Superior temporal gyrus (tissue), 1 donor: ENCODE measurements around the gene PLA2G4D.
A peak's percentile ranks its signal among the peaks of the same experiment; 100 is the strongest.

Experiments used
- DNase-seq: peaks from one replicate; pipeline ENCODE4 v3.0.0-alpha.2; 2016; ENCODE audit errors: extremely low spot score

PLA2G4D gene, protein sequence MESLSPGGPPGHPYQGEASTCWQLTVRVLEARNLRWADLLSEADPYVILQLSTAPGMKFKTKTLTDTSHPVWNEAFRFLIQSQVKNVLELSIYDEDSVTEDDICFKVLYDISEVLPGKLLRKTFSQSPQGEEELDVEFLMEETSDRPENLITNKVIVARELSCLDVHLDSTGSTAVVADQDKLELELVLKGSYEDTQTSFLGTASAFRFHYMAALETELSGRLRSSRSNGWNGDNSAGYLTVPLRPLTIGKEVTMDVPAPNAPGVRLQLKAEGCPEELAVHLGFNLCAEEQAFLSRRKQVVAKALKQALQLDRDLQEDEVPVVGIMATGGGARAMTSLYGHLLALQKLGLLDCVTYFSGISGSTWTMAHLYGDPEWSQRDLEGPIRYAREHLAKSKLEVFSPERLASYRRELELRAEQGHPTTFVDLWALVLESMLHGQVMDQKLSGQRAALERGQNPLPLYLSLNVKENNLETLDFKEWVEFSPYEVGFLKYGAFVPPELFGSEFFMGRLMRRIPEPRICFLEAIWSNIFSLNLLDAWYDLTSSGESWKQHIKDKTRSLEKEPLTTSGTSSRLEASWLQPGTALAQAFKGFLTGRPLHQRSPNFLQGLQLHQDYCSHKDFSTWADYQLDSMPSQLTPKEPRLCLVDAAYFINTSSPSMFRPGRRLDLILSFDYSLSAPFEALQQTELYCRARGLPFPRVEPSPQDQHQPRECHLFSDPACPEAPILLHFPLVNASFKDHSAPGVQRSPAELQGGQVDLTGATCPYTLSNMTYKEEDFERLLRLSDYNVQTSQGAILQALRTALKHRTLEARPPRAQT

DNA sequence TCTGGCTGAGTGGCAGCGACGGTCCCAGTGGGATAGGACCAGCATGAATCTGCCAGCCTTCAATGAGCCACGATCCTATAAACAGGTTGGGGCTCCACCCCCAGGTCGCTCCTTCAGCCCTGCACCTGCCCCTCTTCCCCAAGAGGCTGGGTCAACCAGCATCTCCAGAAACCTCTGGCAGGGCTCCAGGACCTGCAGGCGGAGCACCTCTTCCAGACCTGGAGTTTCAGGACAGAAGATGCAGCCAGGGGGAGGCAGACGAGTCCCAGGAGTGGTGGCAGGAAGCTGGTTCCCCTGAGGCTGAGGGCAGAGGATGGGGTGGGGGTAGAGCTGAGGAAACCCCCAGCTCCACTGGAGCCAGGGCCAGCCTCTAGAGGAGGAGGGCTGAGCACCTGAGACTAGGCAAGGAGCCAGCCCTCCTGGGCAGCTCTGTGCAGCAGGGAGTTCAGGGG, at the start of gene PLA2G4D:
PLA2G4D (minus strand) TSS at position 51 of the 452 bp plus-strand sequence. CDS start 103 bp downstream, outside the sequence.
- DNase-seq: no peak

DNA sequence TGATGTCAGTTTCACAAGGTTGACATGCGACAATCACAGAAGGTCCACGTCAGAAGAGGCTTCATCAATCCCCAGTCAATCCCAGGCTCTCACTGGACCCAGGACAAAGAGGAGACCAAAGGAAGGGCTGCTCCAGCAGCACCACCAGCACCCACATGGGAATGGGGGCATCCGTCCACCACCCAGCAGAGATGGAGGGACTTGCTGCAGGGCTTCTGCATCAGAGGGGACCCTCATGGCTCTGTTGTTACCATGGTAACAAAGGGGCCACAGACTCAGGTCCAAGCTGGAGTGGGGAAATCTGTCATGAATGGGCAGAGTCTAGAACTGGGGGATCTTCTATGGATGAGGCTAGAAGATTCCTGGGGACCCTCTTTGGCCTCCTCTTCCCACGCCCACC, 49.0 kb upstream of the PLA2G4D start:
- DNase-seq: no peak

DNA sequence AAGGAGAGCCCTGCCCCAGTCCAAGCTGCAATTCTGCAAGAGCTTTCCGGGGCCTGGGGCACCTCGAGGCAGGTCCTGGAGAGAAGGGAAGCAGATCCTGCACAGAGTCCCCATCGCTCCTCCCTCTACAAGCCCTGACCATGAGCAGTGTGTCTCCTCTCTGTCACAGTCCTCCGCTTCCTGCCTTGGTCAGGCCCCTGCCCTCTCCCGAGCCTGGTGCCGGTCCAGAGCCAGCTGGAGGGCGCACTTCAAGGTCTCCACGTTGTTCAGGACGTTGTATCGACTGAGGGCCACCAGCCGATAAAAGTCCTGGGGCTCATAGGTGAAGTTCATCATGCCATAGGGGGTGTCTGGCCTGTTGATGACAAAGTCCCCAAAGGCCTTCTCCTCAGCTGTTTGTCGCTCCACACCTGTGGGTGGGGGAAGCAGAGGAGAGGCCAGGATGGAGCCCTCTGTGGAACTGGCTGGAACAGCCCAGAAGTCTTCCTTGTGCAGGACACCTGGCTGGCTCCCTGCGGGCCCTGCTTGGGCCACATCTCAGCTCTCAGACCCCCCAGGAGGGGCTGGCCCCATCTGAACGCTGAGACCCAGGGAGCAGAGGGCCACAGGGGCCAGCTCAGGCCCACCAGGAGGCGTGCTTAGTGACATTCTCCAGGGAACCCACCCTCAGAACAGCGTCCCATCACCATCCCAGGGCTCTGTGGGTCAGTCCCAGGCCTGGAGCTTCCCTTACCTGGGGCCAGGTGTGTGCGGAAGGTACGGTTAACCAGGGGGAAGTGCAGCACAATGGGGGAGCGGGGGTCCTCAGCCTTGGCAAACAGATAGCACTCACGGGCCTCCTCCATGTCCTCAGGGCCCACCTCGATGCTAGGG, 47.7 kb upstream of the PLA2G4D start:
- no peak for DNase-seq

DNA sequence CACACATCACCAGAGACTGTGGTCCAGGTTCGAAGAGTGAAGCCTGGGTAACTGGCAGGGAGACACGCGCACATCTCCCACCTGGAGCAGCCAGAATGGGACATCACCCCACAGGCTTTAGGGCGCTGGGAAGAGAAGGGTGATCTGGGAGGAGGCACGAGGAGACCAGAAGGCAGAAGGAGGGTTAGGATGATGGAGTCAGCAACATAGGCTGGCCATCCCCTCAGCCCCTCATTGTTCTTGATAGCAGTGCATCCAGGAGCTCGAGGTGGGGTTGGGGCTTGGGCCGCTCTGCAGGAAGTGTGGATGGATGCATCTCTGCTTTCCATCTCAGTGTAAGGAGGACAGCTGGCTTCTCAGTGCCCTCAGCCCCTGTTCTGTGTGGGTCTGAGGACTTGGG, 46.9 kb upstream of the PLA2G4D start:
- DNase-seq: no peak

DNA sequence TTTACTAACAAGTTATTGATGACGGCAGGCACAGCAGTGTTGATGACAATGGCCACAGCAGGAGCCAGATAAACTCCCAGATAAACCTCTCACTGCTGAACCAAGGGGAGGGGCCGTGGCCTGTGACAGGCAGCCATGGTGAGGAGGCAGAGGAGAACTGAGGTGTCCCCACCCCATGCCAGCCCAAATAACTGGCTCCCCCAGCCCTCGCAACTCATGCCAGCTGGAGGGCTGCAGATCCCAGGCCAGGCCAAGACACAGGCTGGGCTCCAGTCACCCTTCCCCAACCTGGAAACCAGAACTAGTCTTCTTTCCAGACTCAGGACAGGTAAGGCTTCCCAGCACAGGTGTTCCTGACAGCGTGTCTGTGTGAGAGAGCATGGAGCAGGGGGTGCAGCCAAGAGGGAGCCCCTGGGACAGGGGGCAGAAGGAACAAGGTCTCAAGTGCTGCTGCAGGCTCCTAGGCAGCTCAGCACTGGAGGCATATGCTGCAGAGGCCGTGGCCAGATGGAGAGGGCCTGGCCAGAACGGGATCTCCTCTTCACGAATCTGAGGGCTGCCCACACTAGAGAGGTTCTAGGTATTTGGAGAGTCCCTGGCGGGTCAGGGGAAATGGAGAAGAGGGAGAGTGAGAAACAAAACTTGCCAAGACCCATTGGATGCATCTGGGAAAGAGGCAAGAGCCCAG, 46.2 kb upstream of the PLA2G4D start:
- no peak for DNase-seq

DNA sequence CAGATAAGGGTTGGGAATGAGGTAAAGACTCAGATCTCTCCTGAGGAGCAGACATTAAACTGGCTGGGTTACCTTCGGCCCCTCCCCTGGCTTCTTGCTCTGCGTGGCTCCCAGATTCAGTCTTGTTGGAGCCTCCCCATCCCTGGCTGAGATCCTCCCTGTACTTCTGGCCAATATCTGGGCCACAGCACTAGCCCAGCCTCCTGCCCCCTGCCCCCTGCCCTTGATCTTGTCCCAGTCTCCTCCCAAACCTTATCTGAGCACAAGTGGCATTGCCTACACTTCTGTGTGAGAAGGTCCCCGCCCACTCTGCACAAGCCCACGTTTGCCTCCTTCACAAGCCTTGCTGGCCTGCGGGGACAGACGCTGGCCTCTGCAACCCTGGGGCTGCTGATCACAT, 45.2 kb upstream of the PLA2G4D start:
- no peak for DNase-seq

DNA sequence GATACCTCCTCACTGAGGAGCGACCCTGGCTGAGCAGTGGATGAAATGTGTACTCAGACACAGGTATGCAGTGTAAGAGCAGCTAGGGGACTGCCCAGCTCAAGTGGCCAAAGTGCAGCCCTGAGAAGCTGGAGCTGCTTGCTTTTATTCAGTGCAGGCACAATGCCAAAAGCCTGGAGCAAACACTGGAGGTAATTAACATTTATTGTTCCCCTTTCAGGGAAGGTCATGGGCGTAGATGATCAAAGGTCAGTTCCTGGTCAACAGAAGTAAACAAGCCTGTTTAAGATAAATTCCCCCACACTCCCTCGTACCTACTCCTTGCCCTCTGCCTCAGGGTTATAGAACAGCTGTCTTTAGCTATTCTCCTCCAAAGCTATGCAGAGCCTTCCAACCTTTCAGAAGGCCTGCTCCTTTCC, 44.6 kb upstream of the PLA2G4D start:
- no peak for DNase-seq

DNA sequence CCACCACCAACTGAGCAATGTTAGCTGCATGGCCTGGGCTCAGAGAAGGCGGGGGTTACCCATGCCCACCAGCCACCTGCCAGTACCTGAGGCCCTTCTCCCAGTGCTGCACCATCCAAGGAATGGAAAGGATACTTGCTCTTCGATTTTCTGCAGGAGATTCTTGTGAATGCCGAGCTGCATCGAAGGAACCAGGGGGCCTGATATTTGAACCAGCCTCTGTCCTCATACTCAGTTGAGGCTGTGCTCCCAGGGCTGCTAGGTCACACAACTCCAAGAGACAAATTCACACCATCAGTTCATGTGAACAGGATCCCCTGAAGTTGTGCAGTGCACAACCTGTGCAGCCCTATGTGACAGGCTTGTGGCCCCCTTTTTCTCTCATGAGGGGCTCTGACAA, 44.0 kb upstream of the PLA2G4D start:
- no peak for DNase-seq

DNA sequence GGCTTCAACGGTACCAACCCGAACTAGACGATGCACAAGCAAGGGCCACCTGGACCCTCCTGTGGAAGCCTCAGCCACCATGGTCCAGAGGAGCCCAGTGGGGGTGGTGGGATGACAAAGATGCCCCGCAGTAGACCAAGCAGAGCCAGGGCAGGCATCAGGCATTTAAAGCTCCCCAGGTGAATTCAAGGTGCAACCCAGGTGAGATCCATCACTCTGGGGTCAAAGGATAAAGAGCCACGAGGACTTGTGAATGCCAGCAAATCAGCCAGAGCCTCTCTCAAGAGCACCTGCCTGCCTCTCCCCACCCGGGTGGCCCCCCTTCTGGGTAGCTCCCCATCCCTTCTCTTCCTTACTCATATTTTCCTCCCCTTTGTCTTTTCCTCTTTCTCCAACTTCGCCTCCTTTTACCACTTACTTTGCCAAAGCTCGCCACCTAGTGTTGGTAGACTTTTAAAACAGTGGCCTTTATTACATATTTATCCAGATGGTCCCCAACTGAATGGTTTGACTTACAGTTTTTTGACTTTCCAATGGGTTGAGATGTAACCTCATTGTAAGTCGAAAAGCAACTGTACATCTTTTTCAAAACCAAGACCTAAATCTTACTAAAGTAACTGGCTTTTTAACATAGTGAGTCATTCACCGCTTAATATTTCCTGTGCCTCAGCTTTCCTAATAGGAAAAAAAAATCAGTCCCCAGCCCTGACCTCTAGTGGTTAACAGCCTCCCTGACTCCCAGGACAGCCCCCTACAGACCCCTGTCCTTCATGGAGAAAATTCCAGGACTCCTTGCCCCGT, 43.3 kb upstream of the PLA2G4D start:
- DNase-seq: peak; percentile 84

DNA sequence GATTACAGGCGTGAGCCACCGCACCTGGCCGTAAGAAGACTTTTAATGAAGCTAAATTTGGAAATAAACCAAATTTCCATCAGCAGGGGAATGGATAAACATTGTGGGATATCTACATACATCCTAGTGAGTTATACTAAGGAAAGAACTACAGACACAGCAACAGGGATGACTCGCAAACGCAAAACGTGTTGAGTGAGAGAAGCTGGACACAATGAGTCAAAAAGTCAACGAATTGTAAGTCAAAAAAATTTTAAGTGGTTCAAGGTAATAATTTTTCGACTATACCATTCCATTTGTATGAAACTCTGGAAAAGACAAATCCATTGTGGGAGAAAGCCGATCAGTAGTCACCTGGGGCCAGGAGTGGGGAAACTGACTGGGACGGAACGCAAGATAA, 42.2 kb upstream of the PLA2G4D start:
- DNase-seq: no peak

DNA sequence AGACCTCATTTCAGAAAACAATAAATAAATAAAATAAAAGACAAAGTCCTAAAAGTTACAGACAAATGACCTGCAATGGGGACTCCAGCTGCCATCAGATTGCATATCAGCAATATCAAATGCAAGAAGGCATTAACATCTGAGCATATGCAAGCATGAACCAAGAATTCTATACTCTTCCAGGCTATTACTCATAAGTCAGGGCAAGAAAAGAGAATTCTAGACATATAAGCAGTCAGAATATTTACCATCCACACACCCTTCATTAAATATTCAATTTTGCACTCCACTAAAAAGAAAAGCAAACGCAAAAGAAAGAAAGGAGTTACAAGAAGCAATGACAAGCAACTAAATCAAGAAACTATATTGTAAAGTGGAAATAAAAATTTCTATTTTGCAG, 41.0 kb upstream of the PLA2G4D start:
- no peak for DNase-seq

DNA sequence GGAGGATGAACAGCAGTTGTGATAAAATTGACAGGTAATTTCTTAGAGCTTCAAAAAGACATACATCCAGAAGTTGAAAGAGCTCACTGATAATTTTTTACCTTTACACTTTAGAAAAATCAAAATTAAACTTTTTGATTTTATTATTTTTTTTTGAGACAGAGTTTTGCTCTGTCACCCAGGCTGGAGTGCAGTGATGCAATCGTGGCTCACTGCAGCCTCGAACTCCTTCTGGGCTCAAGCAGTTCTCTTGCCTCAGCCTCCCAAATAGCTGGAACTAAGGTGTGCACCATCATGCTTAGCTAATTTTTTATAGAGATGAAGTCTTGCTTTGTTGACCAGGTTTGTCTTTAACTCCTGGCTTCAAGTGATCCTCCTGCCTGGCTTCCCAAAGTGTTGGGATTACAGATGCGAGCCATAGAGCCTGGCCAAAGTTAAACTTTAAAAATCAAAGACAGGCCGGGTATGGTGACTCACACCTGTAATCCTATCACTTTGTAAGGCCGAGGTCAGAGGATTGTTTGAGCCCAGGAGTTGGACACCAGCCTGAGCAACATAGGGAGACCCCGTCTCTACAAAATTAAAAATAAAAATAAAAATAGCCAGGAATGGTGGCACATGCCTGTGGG, 40.4 kb upstream of the PLA2G4D start:
- DNase-seq: no peak

DNA sequence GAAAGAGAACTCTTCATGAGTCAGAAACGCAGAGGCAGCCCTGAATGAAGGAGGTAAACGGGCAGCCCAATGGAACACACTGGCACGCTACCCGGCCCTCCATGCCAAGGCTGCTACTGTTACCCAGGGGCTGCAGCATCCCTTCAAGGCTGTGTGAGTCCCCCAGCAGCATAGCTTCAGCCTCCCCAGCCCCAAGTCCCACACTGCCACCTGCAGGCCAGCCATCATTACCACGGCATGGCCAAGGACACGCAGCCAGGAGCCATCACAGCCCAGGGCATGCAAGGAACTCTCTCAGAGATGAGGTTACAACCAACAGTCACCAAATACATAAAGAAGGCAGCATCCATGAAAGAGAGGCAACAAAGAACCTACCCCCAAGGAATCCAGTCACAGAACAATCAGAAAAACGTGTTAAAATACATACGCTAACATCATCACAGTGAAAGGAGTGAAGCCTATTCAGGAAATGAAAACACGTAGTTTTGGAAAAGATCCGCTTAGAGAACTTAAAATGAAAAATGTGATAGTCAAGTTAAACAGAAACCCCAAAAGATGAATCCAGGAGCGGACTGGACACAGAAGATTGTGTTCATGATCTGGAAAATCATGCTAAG, 39.6 kb upstream of the PLA2G4D start:
- DNase-seq: no peak

DNA sequence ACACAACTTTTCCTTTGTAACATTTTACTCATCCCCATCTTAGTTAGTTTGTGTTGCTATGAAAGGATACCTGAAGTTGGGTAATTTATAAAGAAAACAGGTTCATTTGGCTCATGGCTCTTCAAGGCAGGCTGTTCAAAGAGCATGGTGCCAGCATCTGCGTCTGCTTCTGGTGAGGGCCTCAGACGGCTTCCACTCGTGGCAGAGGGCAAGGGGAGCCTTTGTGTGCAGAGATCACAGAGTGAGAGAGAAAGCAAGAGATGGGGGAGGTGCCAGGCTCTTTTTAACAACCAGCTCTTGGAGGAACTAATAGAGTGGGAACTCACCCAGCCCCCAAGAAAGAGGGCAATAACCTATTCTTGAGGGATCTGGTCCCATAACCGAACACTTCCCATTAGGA, 39.0 kb upstream of the PLA2G4D start:
- no peak for DNase-seq

DNA sequence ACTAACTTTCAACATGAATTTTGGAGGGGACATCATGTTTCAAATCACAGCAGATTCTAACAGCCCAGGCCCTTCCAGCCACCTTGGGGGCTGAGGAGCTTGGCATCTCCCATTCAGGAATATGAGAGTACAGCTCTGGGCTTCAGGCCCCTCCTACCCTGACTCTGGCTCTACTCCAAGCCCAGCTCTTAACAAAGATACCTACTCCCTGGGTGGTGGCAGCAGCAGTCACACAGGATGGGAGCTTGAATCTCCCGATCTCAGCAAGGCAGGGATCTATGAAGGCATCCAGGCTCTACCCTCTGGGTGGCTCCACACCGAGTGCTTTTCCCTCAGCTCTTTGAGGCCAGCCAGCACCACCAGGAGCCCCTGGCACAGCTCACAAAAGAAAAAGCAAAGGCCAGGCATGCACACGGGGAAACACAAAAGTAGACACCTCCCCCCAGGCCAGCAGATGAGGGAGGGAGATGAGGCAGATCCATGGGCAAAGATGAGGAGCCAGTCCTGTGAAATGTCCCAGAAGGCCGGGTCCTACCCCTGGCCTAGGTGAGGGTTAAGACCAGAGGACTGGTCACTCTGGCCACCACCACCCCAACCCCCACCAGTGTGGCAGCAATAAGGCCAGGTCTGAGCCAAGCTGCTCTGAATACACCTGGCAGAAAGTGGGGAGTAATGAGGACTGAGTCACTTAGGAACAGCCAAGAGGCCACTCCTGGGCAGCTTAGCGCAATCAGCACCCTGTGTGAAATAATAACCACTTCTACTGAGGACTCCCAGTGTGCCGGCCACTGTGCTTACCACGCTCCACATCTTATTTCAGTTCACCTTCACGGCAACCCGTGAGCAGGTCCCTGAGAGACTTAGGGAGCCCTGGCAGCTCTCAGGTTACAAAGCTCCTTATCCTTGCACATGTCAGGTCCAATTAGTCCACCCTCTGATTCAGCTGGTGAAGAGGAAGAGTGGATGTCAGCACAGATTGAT, 37.8 kb upstream of the PLA2G4D start:
- DNase-seq: no peak

DNA sequence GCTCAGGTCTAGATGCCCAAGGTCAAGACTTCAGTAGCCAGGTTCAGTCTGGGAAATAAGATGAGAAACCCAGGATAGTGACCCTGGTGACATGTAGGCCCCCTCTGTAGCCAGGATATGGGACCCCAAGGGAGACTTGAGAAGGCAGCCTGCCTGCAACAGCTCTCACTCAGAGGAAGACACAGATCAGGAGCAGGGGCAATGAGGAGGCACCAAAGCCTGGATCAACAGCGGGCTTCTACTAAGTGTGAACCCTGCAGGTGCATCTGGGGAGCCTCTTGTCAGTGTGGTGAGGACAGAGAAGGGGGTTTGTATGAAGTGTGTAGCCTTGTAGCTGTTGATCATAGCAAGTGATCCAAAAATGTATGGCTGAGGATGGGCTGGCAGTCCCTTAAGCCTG, 36.6 kb upstream of the PLA2G4D start:
- DNase-seq: no peak

DNA sequence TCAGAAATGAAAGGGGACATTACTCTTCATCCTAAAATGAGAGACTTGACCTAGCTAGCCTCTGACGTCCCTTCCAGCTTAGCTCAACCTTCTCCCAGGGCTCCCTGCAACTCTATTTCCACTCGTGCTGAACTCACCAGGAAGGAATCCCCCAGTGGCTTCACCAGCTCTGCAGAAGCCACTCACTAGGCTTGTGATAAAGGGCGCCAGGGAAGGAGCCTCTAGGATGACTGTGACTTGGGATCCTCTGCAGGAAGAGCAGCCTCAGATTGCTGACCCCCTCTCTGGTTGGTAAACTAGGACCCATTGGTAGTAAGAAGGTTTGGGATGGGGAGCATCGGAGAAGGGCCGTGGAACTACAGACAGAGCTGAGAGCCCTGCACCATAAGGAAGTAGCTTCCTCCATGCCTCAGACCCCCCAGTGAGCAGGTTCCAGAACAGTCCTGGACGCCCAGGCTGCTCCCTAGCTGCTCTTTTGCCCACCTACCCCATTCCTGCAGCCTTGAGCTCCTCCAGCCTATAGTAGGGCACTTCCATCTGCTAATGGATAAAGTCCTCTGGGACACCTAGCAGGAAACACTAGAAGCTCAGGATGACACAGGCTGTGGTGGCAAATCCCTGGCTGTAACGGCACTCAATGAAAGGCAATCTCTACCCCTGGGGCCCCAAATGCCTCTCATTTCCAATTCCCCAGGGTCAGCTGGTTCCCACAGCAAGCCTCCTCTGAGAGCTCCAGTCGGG, 36.1 kb upstream of the PLA2G4D start:
- DNase-seq: no peak

DNA sequence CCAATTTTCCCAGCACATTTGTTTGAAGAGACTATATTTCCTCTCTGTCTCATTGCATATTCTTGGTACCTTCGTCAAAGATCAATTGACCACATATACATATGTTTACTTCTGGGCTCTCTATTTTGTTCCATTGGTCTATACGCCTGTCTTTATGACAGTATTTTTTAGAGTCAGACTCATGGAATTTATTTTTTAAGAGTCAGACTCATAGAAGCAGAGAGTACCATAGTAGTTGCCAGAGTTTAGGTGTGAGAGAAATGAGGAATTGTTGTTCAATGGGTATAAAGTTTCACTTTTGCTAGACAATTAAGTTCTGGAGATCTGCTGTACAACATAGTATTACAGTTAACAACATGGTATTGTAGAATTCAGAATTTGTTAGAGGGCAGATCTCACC, 35.0 kb upstream of the PLA2G4D start:
- DNase-seq: no peak
